GM12878 (cell line): Measurements from ENCODE around the gene BMP2K. TPM values are rescaled to one million over a fixed set of nuclear protein-coding genes. Genes with fewer than 3 reads are reported as not detected.

ENCODE experiments used
- ATAC-seq: fragments of 200-7000 bp; cut with Tn5 transposase; 3 replicates; pipeline ENCODE4 v1.9.1; 2020; ENCODE audit warnings: mild to moderate bottlenecking, moderate library complexity
- BruUV-seq: library from RNA; stranded (reverse); fragments of 400-500 nt; replicated peaks from 2 replicates; lab custom pipeline; 2021; lab: Mats Ljungman, UMichigan
- CTCF ChIA-PET: fragments of 300-600 bp; sonication (Branson Sonifier 250); formaldehyde crosslinking; extraction: SDS; loops from one replicate; lab custom pipeline; 2021; ENCODE audit warnings: inconsistent platforms; lab: Yijun Ruan, JAX
- POLR2A ChIA-PET: fragments of 350-600 bp; formaldehyde crosslinking; extraction: SDS; loops from one replicate; lab custom pipeline; 2021; ENCODE audit warnings: inconsistent platforms; lab: Charles Lee
- RAD21 ChIA-PET: fragments of 300-600 bp; sonication (Branson Sonifier 250); formaldehyde crosslinking; loops from one replicate; lab custom pipeline; 2023; ENCODE audit warnings: antibody characterized with exemption; ENCODE audit not compliant: unreplicated experiment; lab: Charles Lee
- SMC1A ChIA-PET: fragments of 300-600 bp; sonication (Branson Sonifier 250); formaldehyde crosslinking; loops from one replicate; lab custom pipeline; 2023; ENCODE audit not compliant: unreplicated experiment, uncharacterized antibody; lab: Charles Lee
- DNase-seq: peaks from one replicate; pipeline ENCODE4 v3.0.0-alpha.2; 2011; ENCODE audit warnings: low read depth, low spot score
- FAIRE-seq: peaks from 3 replicates; lab custom pipeline; 2011; peaks lifted over from hg19 to GRCh38; lab: Jason Lieb, UNC
- H2AFZ ChIP-seq: 2 replicates; pipeline ENCODE4 v1.6.0; 2011; ENCODE audit warnings: low read depth, low read length, control low read depth; ENCODE audit not compliant: control insufficient read depth
- H3K27ac ChIP-seq: 2 replicates; pipeline ENCODE4 v1.5.1; 2011; ENCODE audit warnings: control low read depth; ENCODE audit not compliant: control insufficient read depth, insufficient read depth
- H3K27me3 ChIP-seq, 2 experiments: replicated peaks in 1 of 2; 2 replicates each; pipeline versions ENCODE4 v1.6.0 to v1.6.1; 2011; ENCODE audit warnings: low read length in 1 of 2; ENCODE audit not compliant: control insufficient read depth in 2 of 2, insufficient read depth in 2 of 2
- H3K36me3 ChIP-seq, 2 experiments: 2 replicates each; pipeline ENCODE4 v1.5.1; 2011; ENCODE audit warnings: low read length in 1 of 2; ENCODE audit not compliant: control insufficient read depth in 2 of 2, insufficient read depth in 2 of 2
- H3K4me1 ChIP-seq: 2 replicates; pipeline ENCODE4 v1.6.1; 2011; ENCODE audit warnings: mild to moderate bottlenecking, low read length, moderate library complexity, mixed read lengths; ENCODE audit not compliant: control insufficient read depth, insufficient read depth
- H3K4me2 ChIP-seq: 2 replicates; pipeline ENCODE4 v1.6.0; 2011; ENCODE audit warnings: control low read depth; ENCODE audit not compliant: control insufficient read depth, insufficient read depth
- H3K4me3 ChIP-seq: fragments of 200-600 bp; sonication (generic); 2 replicates; pipeline ENCODE4 v1.5.1; 2016
- H3K79me2 ChIP-seq: 2 replicates; pipeline ENCODE4 v1.6.0; 2011; ENCODE audit warnings: low read length; ENCODE audit not compliant: control insufficient read depth, insufficient read depth
- H3K9ac ChIP-seq: 2 replicates; pipeline ENCODE4 v1.8.0; 2011; ENCODE audit warnings: low read length, control low read depth, mixed read lengths; ENCODE audit not compliant: control insufficient read depth, insufficient read depth
- H3K9me3 ChIP-seq: replicated peaks from 3 replicates; pipeline ENCODE4 v1.5.1; 2011; ENCODE audit warnings: mild to moderate bottlenecking, low read length; ENCODE audit not compliant: control insufficient read depth, insufficient read depth
- H4K20me1 ChIP-seq: 2 replicates; pipeline ENCODE4 v1.6.0; 2011; ENCODE audit not compliant: control insufficient read depth, insufficient read depth
- CTCF ChIP-seq, 3 experiments: IDR thresholded peaks in 2 of 3; conservative IDR thresholded peaks in 1 of 3; 2 replicates each; pipeline ENCODE4 v1.5.1; 2011; ENCODE audit warnings: low read depth in 3 of 3, low read length in 3 of 3, mild to moderate bottlenecking in 3 of 3, control low read depth in 2 of 3, moderate library complexity in 2 of 3, inconsistent platforms in 1 of 3, mixed read lengths in 1 of 3; ENCODE audit not compliant: control insufficient read depth in 2 of 3, insufficient read depth in 1 of 3; ENCODE audit errors: extremely low read depth in 1 of 3
- KDM1A ChIP-seq: fragments of 200-600 bp; sonication (generic); IDR thresholded peaks from 2 replicates; pipeline ENCODE4 v1.6.1; 2016; ENCODE audit warnings: borderline replicate concordance
- WGBS: methylation state at CpG from one replicate; pipeline ENCODE4 v1.1.6; 2016; ENCODE audit warnings: low lambda C conversion rate; ENCODE audit not compliant: insufficient replicate concordance, insufficient coverage; ENCODE audit errors: missing lambda C conversion rate; 5-methylcytosine and 5-hydroxymethylcytosine counted together
- in situ Hi-C: fragments of 300-500 bp; cut with MboI; formaldehyde crosslinking; loops from 9 replicates; pipeline ENCODE4 v1.14.3; 2018; ENCODE audit warnings: mixed read lengths
- intact Hi-C: fragments of 100-400 bp; cut with micrococcal nuclease; formaldehyde crosslinking; loops from one replicate; pipeline ENCODE4 v1.14.2; 2022; ENCODE audit not compliant: unreplicated experiment
- polyA plus RNA-seq, 11 experiments: library from polyadenylated mRNA; depleted of rRNA in 4 of 11; unstranded in 6 of 11; stranded (reverse) in 5 of 11; fragments of >200 nt; fragmentation: Nextera tagmentation in 4 of 11; fragmentation: Illumina TruSeq in 1 of 11; extraction: Ambion mirVana in 4 of 11; extraction: Trizol in 1 of 11; gene quantifications; 1 replicate in 1 of 11; 2 replicates in 10 of 11; pipeline versions ENCODE4 v1.2.1 to v1.2.3, GENCODE V29; 2011 to 2016; ENCODE audit warnings: inconsistent platforms in 2 of 11, missing spikeins in 2 of 11, low read depth in 1 of 11
- total RNA-seq, 4 experiments: library from RNA; depleted of rRNA in 3 of 4; stranded (reverse); fragments of >200 nt in 3 of 4; fragmentation: Illumina TruSeq in 1 of 4; extraction: Trizol in 1 of 4; gene quantifications; 2 replicates each; pipeline versions ENCODE4 v1.2.1 to v1.2.3, GENCODE V29; 2013 to 2021

The BMP2K gene
- total and polyA plus RNA-seq, 10 of the 15 experiments (the other 5 are each of a cell fraction or from before 2014, with no cell fraction given), result 3.3 to 84.6 (median 24.8) TPM

- intact Hi-C loops, result loop anchor here (5.0 to 10.0 kb wide), 7 partner anchors 89 to 1372 kb away; no protein-coding TSS in a partner anchor
- Histone ChIP-seq H3K36me3 (no peaks in the 10 kb centered on the region), H3K4me3 (no peak overlapping the region)
- POLR2A ChIA-PET, result no interaction called here
- BruUV-seq, result no TSS peak
- SMC1A ChIA-PET, result interaction anchor here (0.6 to 4.4 kb wide), 30 partner anchors 11 to 1598 kb away, joined by 3 to 21 read pairs (median 4); partner anchors contain the start of gene PAQR3
- TF ChIP-seq CTCF (IDR thresholded peaks at IDR 0.05 in 2 of 3, conservative IDR thresholded peaks at IDR 0.05 in 1 of 3; ENCODE audit: control insufficient read depth in 2 of 3, extremely low read depth in 1 of 3, insufficient read depth in 1 of 3, low read depth in 3 of 3, low read length in 3 of 3) (no peak), KDM1A (no peak)
- TF ChIP-seq, all 136 proteins: peak for 0
- DNase-seq (no peak), ATAC-seq (no peak), FAIRE-seq (no peak)
- Histone ChIP-seq H3K4me1 (no peaks in the 10 kb centered on the region), H3K27me3 (no peaks in the 10 kb centered on the region), H3K79me2 (no peaks in the 10 kb centered on the region), H2AFZ (no peak overlapping the region), H3K9me3 (no peaks in the 10 kb centered on the region), H4K20me1 (no peaks in the 10 kb centered on the region), H3K9ac (no peak overlapping the region), H3K4me2 (no peak overlapping the region), H3K27ac (no peak overlapping the region)
- ChIA-PET RAD21 (interaction anchor here (0.8 to 2.4 kb wide), 12 partner anchors 12 to 1267 kb away, joined by 3 to 10 read pairs (median 4); partner anchors contain the start of gene PAQR3), CTCF (interaction anchor here (0.7 to 5.2 kb wide), 48 partner anchors 11 to 1405 kb away, joined by 3 to 30 read pairs (median 5); partner anchors contain the start of genes CFAP299 and PAQR3)
- in situ Hi-C loops, result loop anchor here (10.0 kb wide), 1 partner anchor 622 kb away; no protein-coding TSS in a partner anchor
- 48% methylated on average over 5 of the region's 5 CpGs for WGBS
Measured at GRCh38 chr4:78953231-78953630, 177.1 kb downstream of the BMP2K start.
